Upper lobe of left lung (tissue), 6 donors: ENCODE data around the gene GNB5. TPM values are rescaled to one million over a fixed set of nuclear protein-coding genes. Genes with fewer than 3 reads are reported as not detected.

Experiments
- ATAC-seq, 2 donors: fragments of 200-7000 bp; cut with Tn5 transposase; one replicate each; pipeline ENCODE4 v1.9.1; 2022; ENCODE audit warnings: mild to moderate bottlenecking in 2 of 2, moderate library complexity in 2 of 2; ENCODE audit not compliant: low FRiP score in 2 of 2
- DNase-seq, 2 donors: peaks; one replicate each; pipeline ENCODE4 v3.0.0-alpha.2; 2019 to 2020
- H3K27ac ChIP-seq, 4 donors: fragments of 200-600 bp; sonication (generic); one replicate each; pipeline ENCODE4 v1.5.1; 2016 to 2019
- H3K27me3 ChIP-seq, 4 donors: fragments of 200-600 bp; sonication (generic); one replicate each; pipeline ENCODE4 v1.5.1; 2017 to 2019
- H3K36me3 ChIP-seq, 4 donors: fragments of 200-600 bp; sonication (generic); one replicate each; pipeline ENCODE4 v1.5.1; 2016 to 2019
- H3K4me1 ChIP-seq, 4 donors: fragments of 200-600 bp; sonication (generic); one replicate each; pipeline ENCODE4 v1.5.1; 2018 to 2019
- H3K4me3 ChIP-seq, 4 donors: fragments of 200-600 bp; sonication (generic); one replicate each; pipeline ENCODE4 v1.5.1; 2017 to 2019; ENCODE audit warnings: mild to moderate bottlenecking in 2 of 4, moderate library complexity in 1 of 4
- H3K9me3 ChIP-seq, 4 donors: fragments of 200-600 bp; sonication (generic); one replicate each; pipeline ENCODE4 v1.5.1; 2018 to 2019
- CTCF ChIP-seq, 6 experiments: fragments of 450-650 bp in 4 of 6; fragments of 200-600 bp in 2 of 6; sonication (generic) in 2 of 6; IDR thresholded peaks; one replicate each; pipeline ENCODE4 v1.5.1; 2016 to 2019; ENCODE audit warnings: antibody characterized with exemption in 6 of 6
- EP300 ChIP-seq, 4 donors: sonication (generic); formaldehyde crosslinking; IDR thresholded peaks; one replicate each; pipeline ENCODE4 v1.5.1; 2017; ENCODE audit warnings: antibody characterized with exemption in 4 of 4, control low read depth in 2 of 4
- POLR2A ChIP-seq, 4 donors: fragments of 450-650 bp; IDR thresholded peaks; one replicate each; pipeline ENCODE4 v1.5.1; 2016 to 2017; ENCODE audit warnings: antibody characterized with exemption in 4 of 4, mild to moderate bottlenecking in 2 of 4
- POLR2AphosphoS5 ChIP-seq, 2 donors: sonication (generic); formaldehyde crosslinking; IDR thresholded peaks; one replicate each; pipeline ENCODE4 v1.5.1; 2017; ENCODE audit warnings: antibody characterized with exemption in 2 of 2
- WGBS, 2 donors: methylation state at CpG; one replicate each; pipeline ENCODE4 v1.1.5; 2017 to 2018; 5-methylcytosine and 5-hydroxymethylcytosine counted together
- total RNA-seq, 6 donors: library from RNA; depleted of rRNA in 4 of 6; stranded (reverse); fragments of >200 nt in 4 of 6; gene quantifications; one replicate each; pipeline versions ENCODE4 v1.1.0 to v1.2.1, GENCODE V29; 2016 to 2021
- donor health status: DM: no; HTN: no; CAD: no; lungs with moderate emphysema.
- donor health status: DM: no; HTN: yes; CAD: no; lungs with severe emphysema.

Gene GNB5
- total RNA-seq, 6 donors from 2014 or later: 14.7 to 56.8 (median 31.0) TPM

DNA sequence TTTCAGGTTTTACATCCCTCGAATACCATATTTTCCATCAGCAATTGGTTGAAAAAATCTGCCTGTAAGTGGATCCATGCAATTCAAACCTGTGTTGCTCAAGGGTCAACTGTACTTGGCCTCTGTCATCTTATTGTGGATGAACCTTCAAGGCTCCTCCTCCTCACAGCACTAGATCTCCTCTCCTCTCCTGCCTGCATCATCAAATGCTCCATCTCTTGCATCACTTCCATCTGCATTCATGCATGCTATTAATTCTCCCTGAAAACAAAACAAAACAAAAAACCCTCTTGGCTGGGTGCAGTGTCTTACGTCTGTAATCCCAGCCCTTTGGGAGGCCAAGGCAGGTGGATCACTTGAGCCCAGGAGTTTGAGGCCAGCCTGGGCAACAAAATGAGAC lies 88.7 kb downstream of the GNB5 start:
- ATAC-seq (peak in 1 of 2 donors; percentile 29), DNase-seq (no peak)
- TF ChIP-seq POLR2AphosphoS5 (IDR thresholded peaks at IDR 0.05): no peak
- no peak for TF ChIP-seq POLR2A (IDR thresholded peaks at IDR 0.05)
- TF ChIP-seq CTCF (IDR thresholded peaks at IDR 0.05): no peak
- no peak for TF ChIP-seq EP300 (IDR thresholded peaks at IDR 0.05)
- WGBS, 2 donors: 86 to 95% methylated on average over 2 of the region's 2 CpGs
- Histone ChIP-seq H3K9me3 (no peaks in the 10 kb centered on the region), H3K4me1 (no peaks in the 10 kb centered on the region), H3K4me3 (no peak overlapping the region), H3K27me3 (no peaks in the 10 kb centered on the region), H3K36me3 (no peaks in the 10 kb centered on the region), H3K27ac (no peak overlapping the region)

DNA sequence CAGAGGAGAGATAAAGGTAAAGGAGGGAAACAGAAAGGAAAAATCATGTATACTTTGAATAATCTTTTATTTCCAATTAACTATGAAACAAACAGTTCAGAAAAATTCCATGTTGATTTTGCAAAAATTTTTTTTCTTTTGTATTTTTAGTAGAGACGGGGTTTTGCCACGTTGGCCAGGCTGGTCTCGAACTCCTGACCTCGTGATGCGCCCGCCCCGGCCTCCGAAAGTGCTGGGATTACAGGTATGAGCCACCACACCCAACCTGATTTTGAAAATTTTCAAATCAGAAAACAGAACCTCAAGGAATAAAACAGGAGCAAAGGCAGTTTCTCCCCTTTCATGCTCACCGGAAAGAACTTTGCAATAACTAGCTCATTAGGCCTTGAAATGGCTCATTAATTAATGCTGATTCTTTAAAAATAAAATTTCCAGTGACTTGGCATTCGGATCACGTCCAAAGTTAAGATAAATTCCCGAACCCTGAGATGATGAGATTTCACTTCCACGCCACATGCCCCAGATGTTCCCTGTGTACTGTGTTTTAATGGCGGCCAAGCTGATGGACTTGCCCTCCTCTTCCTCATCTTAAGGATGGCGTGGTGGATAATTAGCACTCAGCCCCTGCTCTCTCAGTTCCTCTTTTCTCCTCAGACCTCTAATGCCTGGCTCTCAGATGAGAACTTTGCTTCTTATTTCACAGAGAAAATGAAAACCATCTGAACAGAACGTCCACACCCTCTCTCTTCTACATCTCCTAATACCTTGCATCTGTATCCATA lies 89.5 kb downstream of the GNB5 start:
- peak in 1 of 2 donors; percentile 58 for DNase-seq
- H3K4me1 ChIP-seq: no peaks in the 10 kb centered on the region
- no peak overlapping the region for H3K27ac ChIP-seq
- WGBS, 2 donors: 92% methylated on average over 16 of the region's 16 CpGs
- H3K27me3 ChIP-seq: no peaks in the 10 kb centered on the region
- H3K9me3 ChIP-seq: no peaks in the 10 kb centered on the region
- no peak overlapping the region for H3K4me3 ChIP-seq
- H3K36me3 ChIP-seq: no peaks in the 10 kb centered on the region
- ATAC-seq: no peak
- TF ChIP-seq CTCF (IDR thresholded peaks at IDR 0.05) (no peak), POLR2A (IDR thresholded peaks at IDR 0.05) (no peak), EP300 (IDR thresholded peaks at IDR 0.05) (no peak), POLR2AphosphoS5 (IDR thresholded peaks at IDR 0.05) (no peak)

GRCh38 chr15:52100807-52101442 lies 90.3 kb downstream of the GNB5 start:
- Histone ChIP-seq H3K27ac (no peak overlapping the region), H3K27me3 (no peaks in the 10 kb centered on the region)
- WGBS, 2 donors: 56 to 77% methylated on average over 5 to 6 of the region's 6 CpGs

GRCh38 chr15:52099651-52100272 lies 91.4 kb downstream of the GNB5 start:
- TF ChIP-seq CTCF (IDR thresholded peaks at IDR 0.05) (no peak), POLR2A (IDR thresholded peaks at IDR 0.05) (no peak), EP300 (IDR thresholded peaks at IDR 0.05) (no peak), POLR2AphosphoS5 (IDR thresholded peaks at IDR 0.05) (no peak)
- H3K27me3 ChIP-seq: no peaks in the 10 kb centered on the region
- no peaks in the 10 kb centered on the region for H3K4me1 ChIP-seq
- no peak overlapping the region for H3K4me3 ChIP-seq
- WGBS, 2 donors: 94% methylated on average over 15 of the region's 15 CpGs
- H3K27ac ChIP-seq: no peak overlapping the region
- ATAC-seq (no peak), DNase-seq (no peak)
- H3K36me3 ChIP-seq: no peaks in the 10 kb centered on the region
- no peaks in the 10 kb centered on the region for H3K9me3 ChIP-seq

More at GRCh38 chr15:52100807-52101442, 90.3 kb downstream of the GNB5 start:
- no peak for TF ChIP-seq POLR2A (IDR thresholded peaks at IDR 0.05)
- Histone ChIP-seq H3K36me3 (no peaks in the 10 kb centered on the region), H3K4me1 (no peaks in the 10 kb centered on the region), H3K4me3 (no peak overlapping the region), H3K9me3 (no peaks in the 10 kb centered on the region)
- ATAC-seq (peak in 1 of 2 donors; percentile 11), DNase-seq (peak in 1 of 2 donors; percentile 86)

GRCh38 chr15:52098323-52098722 lies 92.9 kb downstream of the GNB5 start:
- TF ChIP-seq EP300 (IDR thresholded peaks at IDR 0.05) (no peak), CTCF (IDR thresholded peaks at IDR 0.05) (no peak), POLR2AphosphoS5 (IDR thresholded peaks at IDR 0.05) (no peak), POLR2A (IDR thresholded peaks at IDR 0.05) (no peak)
- no peak for DNase-seq
- no peaks in the 10 kb centered on the region for H3K36me3 ChIP-seq
- WGBS, 2 donors: 67 to 68% methylated on average over 2 of the region's 2 CpGs
- peaks cover 5 to 10% (median 10%) of the 10 kb centered on the region in 4 donors for H3K4me1 ChIP-seq
- H3K4me3 ChIP-seq: no peak overlapping the region
- no peaks in the 10 kb centered on the region for H3K9me3 ChIP-seq
- ATAC-seq: no peak
- no peaks in the 10 kb centered on the region for H3K27me3 ChIP-seq
- H3K27ac ChIP-seq: no peak overlapping the region
